Osteocyte (in vitro differentiated cells): ENCODE measurements around the gene USP15. TPM values are rescaled to one million over a fixed set of nuclear protein-coding genes. Genes with fewer than 3 reads are reported as not detected.

Source experiments
- DNase-seq: peaks from one replicate; pipeline ENCODE4 v3.0.0; 2021; ENCODE audit warnings: mixed read lengths; ENCODE audit not compliant: unreplicated experiment; ENCODE audit errors: extremely low spot score
- H3K27ac Mint-ChIP-seq: one replicate; pipeline ENCODE4 v1.8.0; 2021; ENCODE audit warnings: mild to moderate bottlenecking, mixed read lengths; ENCODE audit not compliant: unreplicated experiment
- H3K27me3 Mint-ChIP-seq: one replicate; pipeline ENCODE4 v1.8.0; 2021; ENCODE audit warnings: mixed read lengths; ENCODE audit not compliant: unreplicated experiment
- H3K36me3 Mint-ChIP-seq: one replicate; pipeline ENCODE4 v1.8.0; 2021; ENCODE audit warnings: mixed read lengths; ENCODE audit not compliant: unreplicated experiment
- H3K4me1 Mint-ChIP-seq: one replicate; pipeline ENCODE4 v1.8.0; 2021; ENCODE audit warnings: mixed read lengths; ENCODE audit not compliant: unreplicated experiment
- H3K4me3 Mint-ChIP-seq: one replicate; pipeline ENCODE4 v1.8.0; 2021; ENCODE audit warnings: mild to moderate bottlenecking, moderate library complexity, mixed read lengths; ENCODE audit not compliant: unreplicated experiment
- H3K9me3 Mint-ChIP-seq: one replicate; pipeline ENCODE4 v1.8.0; 2021; ENCODE audit warnings: mixed read lengths; ENCODE audit not compliant: unreplicated experiment
- CTCF ChIP-seq: fragments of 200-600 bp; sonication (generic); IDR thresholded peaks from 2 replicates; pipeline ENCODE4 v1.5.0; 2021; ENCODE audit warnings: antibody characterized with exemption, mild to moderate bottlenecking, moderate library complexity
- total RNA-seq: library from RNA; stranded (reverse); gene quantifications from 2 replicates; pipeline ENCODE4 v1.2.1, GENCODE V29; 2021

The USP15 gene
- total RNA-seq, 1 donor from 2014 or later: 45.0 TPM

- Mint-ChIP-seq H3K9me3 (peaks cover 1% of the 10 kb centered on the region), H3K27me3 (no peaks in the 10 kb centered on the region), H3K27ac (no peak overlapping the region), H3K36me3 (peaks cover 34% of the 10 kb centered on the region), H3K4me1 (no peaks in the 10 kb centered on the region), H3K4me3 (no peak overlapping the region)
- TF ChIP-seq CTCF: no peak
- no peak for DNase-seq
Observed at GRCh38 chr12:62345667-62346066, 85.5 kb downstream of the USP15 start.

- H3K27me3 Mint-ChIP-seq: no peaks in the 10 kb centered on the region
- no peak for TF ChIP-seq CTCF
- H3K9me3 Mint-ChIP-seq: no peaks in the 10 kb centered on the region
- peaks cover 29% of the 10 kb centered on the region for H3K36me3 Mint-ChIP-seq
- H3K4me3 Mint-ChIP-seq: no peak overlapping the region
- no peak for DNase-seq
- no peak overlapping the region for H3K27ac Mint-ChIP-seq
- H3K4me1 Mint-ChIP-seq: no peaks in the 10 kb centered on the region
Observed at GRCh38 chr12:62346817-62347216, 86.6 kb downstream of the USP15 start.

- Mint-ChIP-seq H3K27ac (no peak overlapping the region), H3K4me3 (no peak overlapping the region), H3K9me3 (no peaks in the 10 kb centered on the region), H3K36me3 (peaks cover 24% of the 10 kb centered on the region), H3K4me1 (no peaks in the 10 kb centered on the region), H3K27me3 (no peaks in the 10 kb centered on the region)
- no peak for TF ChIP-seq CTCF
- no peak for DNase-seq
Observed at GRCh38 chr12:62347922-62348650, 87.9 kb downstream of the USP15 start.

- Mint-ChIP-seq H3K4me3 (no peak overlapping the region), H3K4me1 (peaks cover 5% of the 10 kb centered on the region), H3K9me3 (no peaks in the 10 kb centered on the region), H3K27me3 (no peaks in the 10 kb centered on the region), H3K27ac (no peak overlapping the region), H3K36me3 (peaks cover 8% of the 10 kb centered on the region)
- no peak for DNase-seq
- no peak for TF ChIP-seq CTCF
Observed at GRCh38 chr12:62350554-62350953, 90.3 kb downstream of the USP15 start.

- Mint-ChIP-seq H3K4me1 (peaks cover 5% of the 10 kb centered on the region), H3K9me3 (no peaks in the 10 kb centered on the region), H3K36me3 (peaks cover 14% of the 10 kb centered on the region), H3K4me3 (no peak overlapping the region), H3K27ac (no peak overlapping the region), H3K27me3 (no peaks in the 10 kb centered on the region)
- DNase-seq: no peak
- no peak for TF ChIP-seq CTCF
Observed at GRCh38 chr12:62351326-62351725, 91.1 kb downstream of the USP15 start.
